ENCODE results near the gene CREB3L4.

The CREB3L4 gene

GRCh38 chr1:153936011-153936802, 31.5 kb upstream of the CREB3L4 start:
- no peak for DNase-seq (ENCODE audit: low read depth in 1 of 2, low spot score in 1 of 2)

- no peak for DNase-seq (ENCODE audit: low read depth in 1 of 2, low spot score in 1 of 2)
Observed at GRCh38 chr1:153937331-153937730, 30.4 kb upstream of the CREB3L4 start.

GRCh38 chr1:153938996-153939395, 28.7 kb upstream of the CREB3L4 start:
- DNase-seq (ENCODE audit: low read depth in 1 of 2, low spot score in 1 of 2): no peak

GRCh38 chr1:153939476-153939875, 28.2 kb upstream of the CREB3L4 start:
- DNase-seq (ENCODE audit: low read depth in 1 of 2, low spot score in 1 of 2): no peak

GRCh38 chr1:153940756-153941155, 26.9 kb upstream of the CREB3L4 start:
- no peak for DNase-seq (ENCODE audit: low read depth in 1 of 2, low spot score in 1 of 2)

GRCh38 chr1:153941826-153942725, 25.6 kb upstream of the CREB3L4 start:
- no peak for DNase-seq (ENCODE audit: low read depth in 1 of 2, low spot score in 1 of 2)

GRCh38 chr1:153942766-153943549, 24.7 kb upstream of the CREB3L4 start:
- no peak for DNase-seq (ENCODE audit: low read depth in 1 of 2, low spot score in 1 of 2)

- DNase-seq (ENCODE audit: low read depth in 1 of 2, low spot score in 1 of 2): no peak
Observed at GRCh38 chr1:153944005-153944826, 23.5 kb upstream of the CREB3L4 start.

GRCh38 chr1:153944827-153945117, 22.9 kb upstream of the CREB3L4 start:
- DNase-seq (ENCODE audit: low read depth in 1 of 2, low spot score in 1 of 2): no peak

GRCh38 chr1:153945131-153945794, 22.4 kb upstream of the CREB3L4 start:
- DNase-seq (ENCODE audit: low read depth in 1 of 2, low spot score in 1 of 2): peak; percentile 44 to 46

GRCh38 chr1:153945795-153946621, 21.7 kb upstream of the CREB3L4 start:
- DNase-seq (ENCODE audit: low read depth in 1 of 2, low spot score in 1 of 2): peak; percentile 47 to 50

GRCh38 chr1:153946622-153947241, 21.0 kb upstream of the CREB3L4 start, which contains the start of gene DENND4B:
TSS of gene DENND4B (minus strand) at chr1:153946718. CDS start at chr1:153944374, 2,344 bp downstream.
- DNase-seq (ENCODE audit: low read depth in 1 of 2, low spot score in 1 of 2): peak; percentile 51 to 69

- DNase-seq (ENCODE audit: low read depth in 1 of 2, low spot score in 1 of 2): no peak
Observed at GRCh38 chr1:153951183-153951582, 16.5 kb upstream of the CREB3L4 start.

- no peak for DNase-seq (ENCODE audit: low read depth in 1 of 2, low spot score in 1 of 2)
Observed at GRCh38 chr1:153951801-153952200, 15.9 kb upstream of the CREB3L4 start.

- no peak for DNase-seq (ENCODE audit: low read depth in 1 of 2, low spot score in 1 of 2)
Observed at GRCh38 chr1:153953859-153954365, 13.8 kb upstream of the CREB3L4 start.

- no peak for DNase-seq (ENCODE audit: low read depth in 1 of 2, low spot score in 1 of 2)
Observed at GRCh38 chr1:153954826-153955225, 12.9 kb upstream of the CREB3L4 start.

- no peak for DNase-seq (ENCODE audit: low read depth in 1 of 2, low spot score in 1 of 2)
Observed at GRCh38 chr1:153956997-153957715, 10.5 kb upstream of the CREB3L4 start.

GRCh38 chr1:153957744-153958110, 10.0 kb upstream of the CREB3L4 start:
- DNase-seq (ENCODE audit: low read depth in 1 of 2, low spot score in 1 of 2): no peak

Data from stimulated activated CD4-positive, alpha-beta T cell treated with anti-CD3 and anti-CD28 coated beads, Interleukin-15, amount 100 ng/mL, for 1 hour (primary cell).